C4-2B (cell line): Measurements from ENCODE around the gene KCND1.

Experiments used
- CTCF ChIP-seq: fragments of 450-650 bp; conservative IDR thresholded peaks from 2 replicates; pipeline ENCODE4 v1.5.1; 2017; ENCODE audit warnings: mild to moderate bottlenecking
- ZFX ChIP-seq: fragments of 450-650 bp; IDR thresholded peaks from 2 replicates; pipeline ENCODE4 v1.6.1; 2017

- TF ChIP-seq CTCF (no peak), ZFX (no peak)
Measured at GRCh38 chrX:48976086-48976485, 4.4 kb upstream of the KCND1 start.
